K562 (cell line): ENCODE data around the gene HOXB5. TPM values are rescaled to one million over a fixed set of nuclear protein-coding genes. Genes with fewer than 3 reads are reported as not detected.

ENCODE experiments used
- EGR1 ChIP-seq: fragments of 450-650 bp; conservative IDR thresholded peaks from 2 replicates; pipeline ENCODE4 v1.6.1; 2017; ENCODE audit warnings: mild to moderate bottlenecking
- FOXM1 ChIP-seq, 2 experiments: fragments of 450-650 bp in 1 of 2; sonication (generic) in 1 of 2; formaldehyde crosslinking in 1 of 2; IDR thresholded peaks; 2 replicates each; pipeline versions ENCODE4 v1.6.1 to v1.9.0; 2017 to 2022; ENCODE audit warnings: low read depth in 2 of 2, mild to moderate bottlenecking in 2 of 2, missing genetic modification reagents in 1 of 2, moderate library complexity in 1 of 2
- HOXB6 ChIP-seq: fragments of 250-450 bp; sonication (Bioruptor Pico); IDR thresholded peaks from 2 replicates; pipeline ENCODE4 v1.5.1; 2022; ENCODE audit warnings: mild to moderate bottlenecking, borderline replicate concordance
- JUNB ChIP-seq: fragments of 450-650 bp; formaldehyde crosslinking; conservative IDR thresholded peaks from 2 replicates; pipeline ENCODE4 v1.4.0; 2020; ENCODE audit warnings: mild to moderate bottlenecking
- JUND ChIP-seq, 2 experiments: IDR thresholded peaks; 2 replicates in 1 of 2; 3 replicates in 1 of 2; pipeline ENCODE4 v1.6.1; 2011; ENCODE audit warnings: borderline replicate concordance in 2 of 2, low read depth in 2 of 2, low read length in 2 of 2, improper control_type of control experiment in 1 of 2, missing biosample characterization in 1 of 2, missing genetic modification characterization in 1 of 2, missing genetic modification reagents in 1 of 2
- KDM1A ChIP-seq, 2 experiments: fragments of 450-650 bp; IDR thresholded peaks; 2 replicates each; pipeline ENCODE4 v1.6.1; 2016; ENCODE audit warnings: mild to moderate bottlenecking in 2 of 2
- NCOA1 ChIP-seq: fragments of 450-650 bp; IDR thresholded peaks from 2 replicates; pipeline ENCODE4 v1.6.1; 2016; ENCODE audit warnings: low read depth
- NCOR1 ChIP-seq: fragments of 450-650 bp; IDR thresholded peaks from 2 replicates; pipeline ENCODE4 v1.6.1; 2016; ENCODE audit warnings: mild to moderate bottlenecking, moderate library complexity
- PHF8 ChIP-seq: fragments of 200-600 bp; sonication (generic); IDR thresholded peaks from 2 replicates; pipeline ENCODE4 v1.6.1; 2012; ENCODE audit warnings: mixed run types, mild to moderate bottlenecking, inconsistent platforms, low read length, moderate library complexity, borderline replicate concordance
- POLR2G ChIP-seq: fragments of 200-400 bp; formaldehyde crosslinking; IDR thresholded peaks from 2 replicates; pipeline ENCODE4 v1.6.1; 2017; ENCODE audit warnings: low read depth, mild to moderate bottlenecking, antibody characterized with exemption, low read length, moderate library complexity
- RBM34 ChIP-seq: fragments of 200-400 bp; formaldehyde crosslinking; IDR thresholded peaks from 2 replicates; pipeline ENCODE4 v1.6.1; 2018; ENCODE audit warnings: low read length, borderline replicate concordance; ENCODE audit not compliant: insufficient read depth
- SMAD3 ChIP-seq: fragments of 450-650 bp; formaldehyde crosslinking; conservative IDR thresholded peaks from 2 replicates; pipeline ENCODE4 v1.4.0; 2020; ENCODE audit warnings: mild to moderate bottlenecking
- SMARCA5 ChIP-seq: fragments of 450-650 bp; IDR thresholded peaks from 2 replicates; pipeline ENCODE4 v1.6.1; 2016
- SMARCE1 ChIP-seq: fragments of 450-650 bp; IDR thresholded peaks from 2 replicates; pipeline ENCODE4 v1.7.1; 2016; ENCODE audit warnings: mild to moderate bottlenecking
- ZFP36 ChIP-seq: fragments of 150-350 bp; IDR thresholded peaks from 2 replicates; pipeline ENCODE4 v1.6.1; 2018; ENCODE audit warnings: low read length, low read depth; ENCODE audit not compliant: partially characterized antibody
- ZFX ChIP-seq: sonication (generic); formaldehyde crosslinking; IDR thresholded peaks from 2 replicates; pipeline ENCODE4 v1.8.0; 2022; ENCODE audit warnings: mild to moderate bottlenecking, missing genetic modification reagents, moderate library complexity
- ZNF717 ChIP-seq: fragments of 250-450 bp; sonication (Bioruptor Pico); IDR thresholded peaks from 2 replicates; pipeline ENCODE4 v1.5.0; 2021
- polyA plus RNA-seq, 8 experiments: library from polyadenylated mRNA; depleted of rRNA in 4 of 8; stranded (reverse) in 5 of 8; unstranded in 3 of 8; fragments of >200 nt; fragmentation: Nextera tagmentation in 2 of 8; fragmentation: Illumina TruSeq in 1 of 8; extraction: Ambion mirVana in 2 of 8; extraction: Trizol in 1 of 8; gene quantifications; 2 replicates each; pipeline versions ENCODE4 v1.2.1 to v1.2.3, GENCODE V29; 2011 to 2014; ENCODE audit warnings: inconsistent platforms in 1 of 8, missing spikeins in 1 of 8
- total RNA-seq, 7 experiments: library from RNA; depleted of rRNA in 6 of 7; stranded (reverse); fragments of >200 nt in 6 of 7; fragmentation: Illumina TruSeq in 2 of 7; extraction: Trizol in 2 of 7; gene quantifications; 2 replicates each; pipeline versions ENCODE4 v1.2.1 to v1.2.3, GENCODE V29; 2011 to 2021; ENCODE audit warnings: low replicate concordance in 1 of 7
- TF ChIP-seq, protein P1 (sequence below): IDR thresholded peaks from 2 replicates; pipeline ENCODE4 v1.6.1; 2011; ENCODE audit not compliant: insufficient read length; ENCODE audit errors: extremely low read depth
- TF ChIP-seq, protein P2 (sequence below): sonication (generic); formaldehyde crosslinking; IDR thresholded peaks from 2 replicates; pipeline ENCODE4 v1.8.0; 2022; ENCODE audit warnings: missing genetic modification reagents, mild to moderate bottlenecking, moderate library complexity, borderline replicate concordance
- TF ChIP-seq, protein P3 (sequence below): sonication (generic); formaldehyde crosslinking; IDR thresholded peaks from 2 replicates; pipeline ENCODE4 v1.8.0; 2022; ENCODE audit warnings: mild to moderate bottlenecking, missing genetic modification reagents

Gene HOXB5
- total and polyA plus RNA-seq, 9 of the 15 experiments (the other 6 are each of a cell fraction or from before 2014, with no cell fraction given) = 0.24 to 2.7 (median 0.65) TPM

DNA sequence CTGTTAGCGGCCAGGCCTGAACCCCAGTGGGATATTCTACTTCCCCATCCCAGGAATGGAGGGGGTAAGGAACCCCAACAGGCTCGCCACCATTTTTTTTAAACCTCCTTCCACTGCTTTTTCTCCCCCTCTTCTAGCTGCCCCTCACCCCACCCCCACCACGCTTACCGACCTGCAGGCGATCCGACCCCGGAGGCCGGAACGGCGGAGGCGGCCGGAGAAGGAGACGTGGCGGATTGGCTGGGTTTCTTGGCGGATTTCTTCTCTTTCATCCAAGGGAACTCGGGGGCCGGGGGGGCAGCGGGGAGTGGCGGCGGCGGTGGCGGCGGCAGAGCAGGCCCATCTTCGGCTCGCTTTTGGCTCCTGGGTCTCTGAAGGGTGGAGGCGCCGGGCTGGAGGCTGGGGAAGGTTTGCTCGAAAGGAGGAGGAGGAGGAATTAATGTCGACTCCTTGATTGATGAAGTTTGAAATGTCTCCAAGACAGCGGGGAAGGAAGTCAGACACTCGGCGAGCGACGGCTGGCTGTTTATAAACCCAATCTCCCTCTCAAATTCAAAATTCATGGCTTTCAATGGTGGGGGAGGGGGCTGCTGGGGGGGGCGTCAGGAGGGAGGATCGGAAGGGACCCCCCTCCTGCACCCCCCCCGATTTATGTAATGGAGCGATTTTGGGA is 49.1 kb downstream of the HOXB5 start (continued):
- TF ChIP-seq, protein P1, sequence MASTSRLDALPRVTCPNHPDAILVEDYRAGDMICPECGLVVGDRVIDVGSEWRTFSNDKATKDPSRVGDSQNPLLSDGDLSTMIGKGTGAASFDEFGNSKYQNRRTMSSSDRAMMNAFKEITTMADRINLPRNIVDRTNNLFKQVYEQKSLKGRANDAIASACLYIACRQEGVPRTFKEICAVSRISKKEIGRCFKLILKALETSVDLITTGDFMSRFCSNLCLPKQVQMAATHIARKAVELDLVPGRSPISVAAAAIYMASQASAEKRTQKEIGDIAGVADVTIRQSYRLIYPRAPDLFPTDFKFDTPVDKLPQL = peak; percentile 6
- TF ChIP-seq, protein P2, sequence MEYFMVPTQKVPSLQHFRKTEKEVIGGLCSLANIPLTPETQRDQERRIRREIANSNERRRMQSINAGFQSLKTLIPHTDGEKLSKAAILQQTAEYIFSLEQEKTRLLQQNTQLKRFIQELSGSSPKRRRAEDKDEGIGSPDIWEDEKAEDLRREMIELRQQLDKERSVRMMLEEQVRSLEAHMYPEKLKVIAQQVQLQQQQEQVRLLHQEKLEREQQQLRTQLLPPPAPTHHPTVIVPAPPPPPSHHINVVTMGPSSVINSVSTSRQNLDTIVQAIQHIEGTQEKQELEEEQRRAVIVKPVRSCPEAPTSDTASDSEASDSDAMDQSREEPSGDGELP (CRISPR knock-in tag) = peak; percentile 46; the same call in 1 of the 2 replicates
- TF ChIP-seq ZFX (CRISPR knock-in tag) (peak; percentile 28; the same call in 1 of the 2 replicates), ZNF717 (CRISPR knock-in tag) (no peak), HOXB6 (no peak), RBM34 (no peak), ZFP36 (peak; percentile 84), EGR1 (peak; percentile 22; the same call in 1 of the 2 replicates), SMARCA5 (no peak), POLR2G (peak; percentile 74), SMARCE1 (no peak), PHF8 (0 out of 2 replicates have a peak, but pooled peaks have one; percentile 8), NCOR1 (peak; percentile 22; the same call in 1 of the 2 replicates), JUNB (no peak), FOXM1 (IDR thresholded peaks at IDR 0.05; ENCODE audit: low read depth) (0 out of 2 replicates have a peak, but pooled peaks have one; percentile 45), FOXM1 (CRISPR knock-in tag; IDR thresholded peaks at IDR 0.05; ENCODE audit: low read depth) (no peak), KDM1A (IDR thresholded peaks at IDR 0.05) (peak in 1 of 2 experiments; percentile 5; a peak in 1 of 4 replicates), JUND (IDR thresholded peaks at IDR 0.05; ENCODE audit: borderline replicate concordance, low read depth, low read length) (peak; percentile 2; the same call in 1 of the 2 replicates), JUND (tag; IDR thresholded peaks at IDR 0.05; ENCODE audit: borderline replicate concordance, low read depth, low read length) (no peak), SMAD3 (no peak), NCOA1 (no peak)
- TF ChIP-seq, protein P3, sequence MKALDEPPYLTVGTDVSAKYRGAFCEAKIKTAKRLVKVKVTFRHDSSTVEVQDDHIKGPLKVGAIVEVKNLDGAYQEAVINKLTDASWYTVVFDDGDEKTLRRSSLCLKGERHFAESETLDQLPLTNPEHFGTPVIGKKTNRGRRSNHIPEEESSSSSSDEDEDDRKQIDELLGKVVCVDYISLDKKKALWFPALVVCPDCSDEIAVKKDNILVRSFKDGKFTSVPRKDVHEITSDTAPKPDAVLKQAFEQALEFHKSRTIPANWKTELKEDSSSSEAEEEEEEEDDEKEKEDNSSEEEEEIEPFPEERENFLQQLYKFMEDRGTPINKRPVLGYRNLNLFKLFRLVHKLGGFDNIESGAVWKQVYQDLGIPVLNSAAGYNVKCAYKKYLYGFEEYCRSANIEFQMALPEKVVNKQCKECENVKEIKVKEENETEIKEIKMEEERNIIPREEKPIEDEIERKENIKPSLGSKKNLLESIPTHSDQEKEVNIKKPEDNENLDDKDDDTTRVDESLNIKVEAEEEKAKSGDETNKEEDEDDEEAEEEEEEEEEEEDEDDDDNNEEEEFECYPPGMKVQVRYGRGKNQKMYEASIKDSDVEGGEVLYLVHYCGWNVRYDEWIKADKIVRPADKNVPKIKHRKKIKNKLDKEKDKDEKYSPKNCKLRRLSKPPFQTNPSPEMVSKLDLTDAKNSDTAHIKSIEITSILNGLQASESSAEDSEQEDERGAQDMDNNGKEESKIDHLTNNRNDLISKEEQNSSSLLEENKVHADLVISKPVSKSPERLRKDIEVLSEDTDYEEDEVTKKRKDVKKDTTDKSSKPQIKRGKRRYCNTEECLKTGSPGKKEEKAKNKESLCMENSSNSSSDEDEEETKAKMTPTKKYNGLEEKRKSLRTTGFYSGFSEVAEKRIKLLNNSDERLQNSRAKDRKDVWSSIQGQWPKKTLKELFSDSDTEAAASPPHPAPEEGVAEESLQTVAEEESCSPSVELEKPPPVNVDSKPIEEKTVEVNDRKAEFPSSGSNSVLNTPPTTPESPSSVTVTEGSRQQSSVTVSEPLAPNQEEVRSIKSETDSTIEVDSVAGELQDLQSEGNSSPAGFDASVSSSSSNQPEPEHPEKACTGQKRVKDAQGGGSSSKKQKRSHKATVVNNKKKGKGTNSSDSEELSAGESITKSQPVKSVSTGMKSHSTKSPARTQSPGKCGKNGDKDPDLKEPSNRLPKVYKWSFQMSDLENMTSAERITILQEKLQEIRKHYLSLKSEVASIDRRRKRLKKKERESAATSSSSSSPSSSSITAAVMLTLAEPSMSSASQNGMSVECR = no peak
